GM12873 (cell line): ENCODE data around the gene RIMBP2.

Experiments
- CTCF ChIP-seq: IDR thresholded peaks from 2 replicates; pipeline ENCODE4 v1.5.1; 2012; ENCODE audit warnings: low read depth, mild to moderate bottlenecking, moderate library complexity, low read length, control low read depth; ENCODE audit not compliant: insufficient read depth; ENCODE audit errors: missing control alignments

RIMBP2 gene

GRCh38 chr12:130498589-130499385 lies 217.3 kb downstream of the RIMBP2 start:
- TF ChIP-seq CTCF, result no peak

GRCh38 chr12:130497991-130498390 lies 218.1 kb downstream of the RIMBP2 start:
- no peak for TF ChIP-seq CTCF

- TF ChIP-seq CTCF, result no peak
Observed at GRCh38 chr12:130497321-130497720, 218.8 kb downstream of the RIMBP2 start.

GRCh38 chr12:130496516-130497120 lies 219.5 kb downstream of the RIMBP2 start:
- TF ChIP-seq CTCF, result no peak

- no peak for TF ChIP-seq CTCF
Observed at GRCh38 chr12:130495156-130495555, 220.9 kb downstream of the RIMBP2 start.

- no peak for TF ChIP-seq CTCF
Observed at GRCh38 chr12:130494736-130495135, 221.4 kb downstream of the RIMBP2 start.

- TF ChIP-seq CTCF, result no peak
Observed at GRCh38 chr12:130493951-130494350, 222.1 kb downstream of the RIMBP2 start.
